Aorta (tissue), 5 donors: Measurements from ENCODE around the gene UBE2F. TPM values are rescaled to one million over a fixed set of nuclear protein-coding genes. Genes with fewer than 3 reads are reported as not detected.

ENCODE experiments used
- ATAC-seq: fragments of 200-7000 bp; cut with Tn5 transposase; one replicate; pipeline ENCODE4 v1.9.1; 2022; ENCODE audit warnings: moderate library complexity; ENCODE audit not compliant: low FRiP score
- DNase-seq, 2 donors: peaks; one replicate each; pipeline ENCODE4 v3.0.0-alpha.2; 2020
- H3K27ac ChIP-seq, 2 donors: one replicate each; pipeline ENCODE4 v1.5.1; 2013; ENCODE audit warnings: low read length in 2 of 2, mild to moderate bottlenecking in 2 of 2, moderate library complexity in 2 of 2, control low read depth in 1 of 2, inconsistent platforms in 1 of 2, low read depth in 1 of 2
- H3K27me3 ChIP-seq, 2 donors: one replicate each; pipeline ENCODE4 v1.6.1; 2013; ENCODE audit warnings: control low read depth in 1 of 2, low read length in 1 of 2, mild to moderate bottlenecking in 1 of 2, moderate library complexity in 1 of 2; ENCODE audit not compliant: insufficient read depth in 2 of 2, control insufficient read depth in 1 of 2
- H3K36me3 ChIP-seq, 2 donors: one replicate each; pipeline ENCODE4 v1.6.1; 2013; ENCODE audit warnings: control low read depth in 1 of 2, low read length in 1 of 2, mild to moderate bottlenecking in 1 of 2; ENCODE audit not compliant: insufficient read depth in 2 of 2, control insufficient read depth in 1 of 2
- H3K4me1 ChIP-seq, 2 donors: one replicate each; pipeline ENCODE4 v1.6.1; 2013; ENCODE audit warnings: low read length in 2 of 2, control low read depth in 1 of 2, mild to moderate bottlenecking in 1 of 2, moderate library complexity in 1 of 2; ENCODE audit not compliant: insufficient read depth in 2 of 2, control insufficient read depth in 1 of 2
- H3K4me3 ChIP-seq, 2 donors: one replicate each; pipeline ENCODE4 v1.5.1; 2013; ENCODE audit warnings: low read length in 2 of 2, control low read depth in 1 of 2, mild to moderate bottlenecking in 1 of 2
- H3K9me3 ChIP-seq: one replicate; pipeline ENCODE4 v1.6.1; 2013; ENCODE audit warnings: mild to moderate bottlenecking, low read length; ENCODE audit not compliant: control insufficient read depth
- WGBS, 2 donors: extraction: QIAGEN DNeasy Blood & Tissue Kit; methylation state at CpG; one replicate each; pipeline ENCODE4 v1.1.7; 2013; 5-methylcytosine and 5-hydroxymethylcytosine counted together
- intact Hi-C, 2 donors: fragments of 100-400 bp; cut with DNase I; formaldehyde crosslinking; loops; one replicate each; pipeline versions ENCODE4 v1.14.2 to v1.15.0; 2022
- polyA plus RNA-seq, 2 donors: library from polyadenylated mRNA; stranded (reverse); fragments of 200-250 nt; gene quantifications; one replicate each; pipeline ENCODE4 v1.2.3, GENCODE V29; 2013
- total RNA-seq, 2 donors: library from RNA; stranded (reverse); fragmentation: NEBNext Ultra II Directional; extraction: Animal tissue kit (Norgen Biotek cat#: 25700); gene quantifications; one replicate each; pipeline ENCODE4 v1.2.1, GENCODE V29; 2021
- donor health status: healthy with polysubstance abuse.
- donor health status: Bipolar disorder and iron deficiency.
- donor health status: DM: no; HTN: no; CAD: no.
- donor health status: DM: no; HTN: no; CAD: no.
- donor health status: DM: yes; HTN: yes; CAD: no.

Gene UBE2F
- total and polyA plus RNA-seq, 4 donors = 40.0 to 53.3 (median 43.6) TPM

DNA sequence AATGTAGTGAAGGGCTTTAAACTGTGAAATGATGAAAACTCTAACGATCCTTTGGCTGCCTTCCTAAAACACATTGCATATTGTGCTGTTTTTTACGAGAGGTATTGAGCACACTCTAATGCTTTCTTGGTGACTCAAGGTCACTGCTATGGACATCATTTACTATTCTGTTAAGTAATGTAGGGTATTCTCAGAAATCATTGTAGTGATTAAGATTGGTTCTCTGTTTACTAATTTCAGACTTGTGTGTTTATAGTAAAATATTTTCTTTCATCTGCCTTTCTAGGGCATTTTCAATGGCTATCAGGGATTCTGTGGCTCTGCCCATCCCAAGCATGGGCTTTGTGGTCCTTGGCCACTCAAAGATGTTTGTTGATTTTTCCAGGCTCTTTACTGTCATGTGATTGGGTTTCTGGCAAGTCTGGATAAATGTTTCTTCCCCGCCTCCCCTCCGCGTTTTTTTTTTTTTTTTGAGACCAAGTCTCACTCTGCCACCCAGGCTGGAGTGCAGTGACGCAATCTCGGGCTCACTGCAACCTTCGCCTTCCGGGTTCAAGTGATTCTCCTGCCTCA is 29.3 kb downstream of the UBE2F start:
- peak; percentile 57 to 75 for DNase-seq
- Histone ChIP-seq H3K36me3 (no peaks in the 10 kb centered on the region), H3K27me3 (no peaks in the 10 kb centered on the region), H3K27ac (peak overlapping the region in 1 of 2 donors; percentile 36), H3K4me1 (peaks cover 3 to 5% of the 10 kb centered on the region in 2 donors), H3K4me3 (no peak overlapping the region), H3K9me3 (no peaks in the 10 kb centered on the region)
- no peak for ATAC-seq
- 14 to 32% methylated on average over 9 of the region's 9 CpGs for WGBS, 2 donors
- intact Hi-C loops = no loop called here

DNA sequence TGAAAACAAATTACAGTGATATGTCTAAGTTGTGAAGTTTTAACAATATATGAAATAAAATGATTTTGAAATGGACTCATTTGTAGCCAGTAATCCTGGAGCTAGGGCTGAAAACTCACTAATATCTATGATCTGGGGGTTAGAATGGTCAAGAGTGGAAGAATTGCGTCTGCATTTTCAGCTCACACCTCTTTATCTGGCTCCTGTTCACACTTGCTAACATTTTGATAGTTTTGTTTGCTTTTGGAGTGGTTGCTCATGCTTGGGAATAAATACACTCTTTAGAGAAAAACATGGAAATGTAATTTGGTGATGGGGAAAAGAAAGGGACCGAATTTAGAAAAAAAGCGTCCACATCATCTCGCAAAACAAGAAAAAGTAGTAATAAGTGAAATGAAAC is 30.7 kb downstream of the UBE2F start:
- Histone ChIP-seq H3K27ac (no peak overlapping the region), H3K9me3 (no peaks in the 10 kb centered on the region), H3K4me1 (peaks cover 3 to 5% of the 10 kb centered on the region in 2 donors), H3K4me3 (no peak overlapping the region), H3K36me3 (no peaks in the 10 kb centered on the region), H3K27me3 (no peaks in the 10 kb centered on the region)
- WGBS, 2 donors = 68 to 85% methylated on average over 4 of the region's 4 CpGs
- intact Hi-C loops = no loop called here
- ATAC-seq = no peak
- no peak for DNase-seq

DNA sequence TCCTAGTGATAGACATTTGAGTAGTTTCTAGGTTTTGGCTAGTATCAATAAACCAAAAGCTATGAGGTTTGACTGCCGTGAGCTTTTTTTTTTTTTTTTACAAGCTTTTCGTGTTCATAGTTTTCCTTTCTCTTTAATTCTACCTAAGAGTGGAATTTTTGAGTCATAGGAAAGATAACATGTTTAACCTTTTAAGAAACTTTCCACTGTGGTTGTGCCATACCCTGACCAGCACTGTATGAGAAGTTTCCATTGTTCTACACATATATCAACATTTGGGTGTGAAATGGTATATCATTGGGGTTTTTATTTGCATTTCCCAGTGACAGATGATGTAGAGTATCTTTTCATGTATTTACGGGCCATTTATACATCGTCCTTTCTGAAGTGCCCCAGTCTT is 31.7 kb downstream of the UBE2F start:
- Histone ChIP-seq H3K4me1 (peaks cover 3 to 5% of the 10 kb centered on the region in 2 donors), H3K27me3 (no peaks in the 10 kb centered on the region), H3K4me3 (no peak overlapping the region), H3K9me3 (no peaks in the 10 kb centered on the region), H3K36me3 (no peaks in the 10 kb centered on the region), H3K27ac (no peak overlapping the region)
- DNase-seq (no peak), ATAC-seq (no peak)
- intact Hi-C loops = no loop called here
- 18 to 26% methylated on average over 4 of the region's 4 CpGs for WGBS, 2 donors

DNA sequence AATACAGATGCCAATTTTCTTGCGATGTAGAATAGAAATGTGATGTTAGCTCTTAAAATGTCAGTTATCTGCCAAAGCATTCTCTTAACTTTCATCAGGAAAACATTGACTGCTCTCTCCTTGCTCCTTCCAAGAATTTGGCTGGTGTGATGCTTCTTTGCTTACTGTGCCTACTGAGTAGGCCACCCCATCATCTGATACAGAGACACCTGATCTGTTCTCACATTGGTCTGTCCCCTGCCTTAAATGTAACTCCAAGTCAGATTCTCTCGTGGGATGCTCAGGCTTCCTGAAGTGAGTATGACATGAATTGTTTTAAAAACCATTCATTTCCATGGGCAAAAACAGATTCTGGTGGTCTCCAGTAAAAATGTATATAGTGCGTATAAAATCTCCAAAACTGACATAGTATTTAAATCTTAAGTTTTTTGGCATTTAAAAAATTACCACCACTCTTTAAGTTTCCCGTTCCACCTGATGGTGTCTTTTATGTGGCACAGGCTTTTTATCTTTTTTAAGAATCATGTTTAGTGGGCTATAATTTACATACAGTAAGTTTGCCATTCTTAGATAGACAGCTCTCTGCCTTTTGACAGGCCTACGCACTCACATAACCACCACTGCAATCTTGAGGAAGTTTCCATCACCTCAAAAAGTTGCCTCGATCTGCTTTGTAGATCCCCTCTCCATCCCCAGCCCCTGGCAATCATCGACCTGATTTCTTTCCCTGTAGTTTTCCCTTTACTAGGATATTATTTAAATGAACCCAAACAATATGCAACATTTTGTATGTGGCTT is 36.6 kb downstream of the UBE2F start:
- intact Hi-C loops = no loop called here
- no peak for ATAC-seq

DNA sequence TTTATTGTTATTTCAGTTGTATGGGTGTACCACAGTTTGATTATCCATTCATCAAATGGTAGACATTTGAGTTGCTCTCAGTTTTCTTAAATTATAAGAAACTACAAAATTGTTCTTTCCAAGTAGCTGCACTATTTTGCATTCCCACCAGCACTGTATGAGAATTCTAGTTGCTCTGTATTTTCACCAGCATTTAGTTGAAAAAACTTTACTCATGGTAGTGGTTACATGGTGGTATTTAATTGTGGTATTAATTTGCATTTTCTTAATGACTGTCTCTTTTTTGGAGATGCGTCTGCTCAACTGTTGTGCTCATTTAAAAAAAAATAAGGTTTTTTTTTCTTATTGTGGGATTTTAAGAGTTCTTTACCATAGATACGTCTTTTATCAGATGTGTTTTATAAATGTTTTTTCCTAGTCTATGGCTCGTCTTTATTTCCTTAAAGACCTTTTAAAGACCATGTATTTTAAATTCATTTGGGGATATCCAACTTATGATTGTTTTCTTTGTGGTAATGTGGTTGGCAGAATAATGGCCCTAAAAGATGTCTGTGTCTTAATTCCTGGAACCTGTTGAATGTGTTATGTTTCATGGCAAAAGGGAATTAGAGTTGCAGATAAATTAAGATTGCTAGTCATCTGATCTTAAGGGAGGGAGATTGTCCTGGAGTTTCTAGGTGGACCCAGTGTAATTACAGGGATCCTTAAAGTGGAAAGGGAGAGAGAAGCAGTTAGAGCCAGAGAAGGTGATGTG is 37.4 kb downstream of the UBE2F start:
- intact Hi-C loops = no loop called here
- H3K27ac ChIP-seq = no peak overlapping the region
- DNase-seq = no peak
- no peaks in the 10 kb centered on the region for H3K36me3 ChIP-seq
- 88 to 92% methylated on average over 3 of the region's 3 CpGs for WGBS, 2 donors
- no peak overlapping the region for H3K4me3 ChIP-seq
- no peak for ATAC-seq
- no peaks in the 10 kb centered on the region for H3K9me3 ChIP-seq
- no peaks in the 10 kb centered on the region for H3K27me3 ChIP-seq
- H3K4me1 ChIP-seq = no peaks in the 10 kb centered on the region

More for the DNA sequence above, 36.6 kb downstream of the UBE2F start:
- Histone ChIP-seq H3K36me3 (no peaks in the 10 kb centered on the region), H3K27ac (no peak overlapping the region), H3K4me3 (no peak overlapping the region), H3K9me3 (no peaks in the 10 kb centered on the region), H3K27me3 (no peaks in the 10 kb centered on the region), H3K4me1 (no peaks in the 10 kb centered on the region)
- no peak for DNase-seq
- 84 to 94% methylated on average over 7 of the region's 7 CpGs for WGBS, 2 donors

DNA sequence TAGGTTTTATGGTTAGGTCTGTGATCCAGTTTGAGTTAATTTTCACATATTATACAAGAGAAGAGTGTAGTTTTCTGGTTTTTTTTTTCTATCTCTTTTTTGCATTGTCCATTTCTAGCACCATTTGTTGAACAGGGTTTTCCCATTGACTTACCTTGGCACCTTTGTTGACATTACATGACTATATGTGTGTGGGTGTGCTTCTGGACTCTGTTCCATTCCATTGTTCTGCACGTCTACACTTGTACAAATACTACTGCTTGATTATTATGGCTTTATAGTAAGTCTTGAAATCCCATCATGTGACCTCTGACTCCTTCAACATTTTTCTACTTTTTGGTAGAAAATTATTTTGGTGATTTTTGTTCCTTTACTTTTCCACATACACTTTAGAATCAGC is 38.7 kb downstream of the UBE2F start:
- no peak overlapping the region for H3K27ac ChIP-seq
- intact Hi-C loops = no loop called here
- no peaks in the 10 kb centered on the region for H3K4me1 ChIP-seq
- DNase-seq (no peak), ATAC-seq (no peak)
- H3K27me3 ChIP-seq = no peaks in the 10 kb centered on the region
- H3K36me3 ChIP-seq = no peaks in the 10 kb centered on the region
- H3K9me3 ChIP-seq = no peaks in the 10 kb centered on the region
- H3K4me3 ChIP-seq = no peak overlapping the region
- WGBS, 2 donors = 79 to 84% methylated on average over 1 of the region's 1 CpG

DNA sequence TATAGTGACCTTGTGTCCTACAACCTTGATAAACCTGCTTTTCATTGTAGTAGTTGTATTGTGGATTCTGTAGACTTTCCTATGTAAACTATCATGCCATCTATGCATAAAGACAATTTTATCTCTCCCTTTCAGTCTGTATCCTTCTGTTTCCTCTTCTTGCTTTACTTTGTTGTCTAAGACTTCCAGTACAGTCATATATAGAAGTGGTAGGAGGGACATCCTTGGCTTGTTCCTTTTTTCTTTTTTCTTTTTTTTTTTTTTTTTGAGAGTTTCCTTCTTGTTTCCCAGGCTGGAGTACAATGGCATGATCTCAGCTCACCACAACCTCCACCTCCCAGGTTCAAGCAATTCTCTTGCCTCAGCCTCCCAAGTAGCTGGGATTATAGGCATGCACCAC is 39.7 kb downstream of the UBE2F start:
- Histone ChIP-seq H3K4me1 (no peaks in the 10 kb centered on the region), H3K9me3 (no peaks in the 10 kb centered on the region), H3K27ac (no peak overlapping the region), H3K36me3 (no peaks in the 10 kb centered on the region), H3K4me3 (no peak overlapping the region), H3K27me3 (no peaks in the 10 kb centered on the region)
- ATAC-seq (no peak), DNase-seq (no peak)
- intact Hi-C loops = no loop called here

DNA sequence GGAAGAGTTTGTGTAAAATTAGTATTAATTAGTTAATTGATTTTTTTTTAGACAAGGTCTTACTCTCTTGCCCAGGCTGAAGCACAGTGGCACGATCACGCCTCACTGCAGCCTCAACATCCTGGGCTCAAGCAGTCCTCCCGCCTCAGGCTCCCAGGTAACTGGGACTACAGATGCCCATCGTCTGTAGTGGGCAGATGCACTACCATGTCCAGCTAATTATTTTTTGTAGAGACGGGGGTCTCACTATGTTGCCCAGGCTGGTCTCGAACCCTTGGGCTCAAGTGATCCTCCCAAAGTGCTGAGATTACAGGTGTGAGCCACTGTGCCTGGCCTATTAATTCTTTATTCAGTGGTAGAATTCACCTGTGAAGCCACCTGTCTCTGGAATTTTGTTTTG is 41.1 kb downstream of the UBE2F start:
- intact Hi-C loops = no loop called here
- ATAC-seq (no peak), DNase-seq (peak in 1 of 2 donors; percentile 20)
- H3K27me3 ChIP-seq = no peaks in the 10 kb centered on the region
- H3K27ac ChIP-seq = no peak overlapping the region
- 90 to 98% methylated on average over 6 of the region's 6 CpGs for WGBS, 2 donors
- no peaks in the 10 kb centered on the region for H3K9me3 ChIP-seq
- no peaks in the 10 kb centered on the region for H3K4me1 ChIP-seq
- no peak overlapping the region for H3K4me3 ChIP-seq
- no peaks in the 10 kb centered on the region for H3K36me3 ChIP-seq
